OCI-LY1 (cell line): ENCODE results near the gene TUBB2A.

Experiments used
- H2AFZ ChIP-seq: fragments of 200-600 bp; sonication (generic), shearing (Covaris generic); 2 replicates; pipeline ENCODE4 v1.6.0; 2014; ENCODE audit warnings: antibody characterized with exemption, mild to moderate bottlenecking, low read length
- H3F3A ChIP-seq: fragments of 200-600 bp; sonication (generic), shearing (Covaris generic); 2 replicates; pipeline ENCODE4 v1.6.0; 2014; ENCODE audit warnings: mild to moderate bottlenecking, antibody characterized with exemption, low read length, moderate library complexity; ENCODE audit not compliant: insufficient read depth
- H3K27ac ChIP-seq: fragments of 200-600 bp; sonication (generic); 2 replicates; pipeline ENCODE4 v1.5.1; 2014; ENCODE audit warnings: low read length, mixed run types, mild to moderate bottlenecking, low read depth; ENCODE audit not compliant: poor library complexity, severe bottlenecking
- H3K27me3 ChIP-seq: fragments of 200-600 bp; sonication (generic); 2 replicates; pipeline ENCODE4 v1.6.0; 2014; ENCODE audit warnings: antibody characterized with exemption, mild to moderate bottlenecking, low read length, moderate library complexity; ENCODE audit not compliant: insufficient read depth
- H3K36me3 ChIP-seq: fragments of 200-600 bp; sonication (generic); 2 replicates; pipeline ENCODE4 v1.6.1; 2014; ENCODE audit warnings: mild to moderate bottlenecking, antibody characterized with exemption, low read length, moderate library complexity, mixed read lengths; ENCODE audit not compliant: insufficient read depth
- H3K4me1 ChIP-seq: fragments of 200-600 bp; sonication (generic); 2 replicates; pipeline ENCODE4 v1.5.1; 2014; ENCODE audit warnings: mild to moderate bottlenecking, low read length, moderate library complexity; ENCODE audit not compliant: insufficient read depth, severe bottlenecking
- H3K4me2 ChIP-seq: fragments of 200-600 bp; sonication (generic), shearing (Covaris generic); 2 replicates; pipeline ENCODE4 v1.6.1; 2014; ENCODE audit warnings: low read length
- H3K4me3 ChIP-seq: fragments of 200-600 bp; sonication (generic); 2 replicates; pipeline ENCODE4 v1.5.1; 2014; ENCODE audit warnings: low read length, low read depth, mild to moderate bottlenecking, mixed read lengths; ENCODE audit not compliant: poor library complexity, severe bottlenecking
- H3K79me2 ChIP-seq: fragments of 200-600 bp; shearing (Covaris generic); 2 replicates; pipeline ENCODE4 v1.6.1; 2016; ENCODE audit warnings: mixed run types, low read length, mixed read lengths; ENCODE audit not compliant: insufficient read depth
- H3K9ac ChIP-seq: fragments of 200-600 bp; sonication (generic), shearing (Covaris generic); 2 replicates; pipeline ENCODE4 v1.6.1; 2014; ENCODE audit warnings: mild to moderate bottlenecking, low read length, mixed read lengths
- H3K9me2 ChIP-seq: fragments of 200-600 bp; sonication (generic), shearing (Covaris generic); 2 replicates; pipeline ENCODE4 v1.6.1; 2014; ENCODE audit warnings: low read depth, mild to moderate bottlenecking, low read length, mixed read lengths
- H3K9me3 ChIP-seq: fragments of 200-600 bp; shearing (Covaris generic); 2 replicates; pipeline ENCODE4 v1.6.1; 2014; ENCODE audit warnings: low read length, mixed read lengths
- H4K20me1 ChIP-seq: fragments of 200-600 bp; sonication (generic), shearing (Covaris generic); 2 replicates; pipeline ENCODE4 v1.6.0; 2016; ENCODE audit warnings: mild to moderate bottlenecking, low read length; ENCODE audit not compliant: insufficient read depth
- CTCF ChIP-seq: fragments of 200-600 bp; sonication (generic), shearing (Covaris generic); IDR thresholded peaks from 2 replicates; pipeline ENCODE4 v1.5.1; 2017; ENCODE audit warnings: mild to moderate bottlenecking, antibody characterized with exemption, low read length, moderate library complexity, mixed read lengths
- EZH2 ChIP-seq: fragments of 200-600 bp; sonication (generic), shearing (Covaris generic); IDR thresholded peaks from 2 replicates; pipeline ENCODE4 v1.8.0; 2017; ENCODE audit warnings: borderline replicate concordance, mixed run types, mild to moderate bottlenecking, antibody characterized with exemption, low read length, moderate library complexity, mixed read lengths

TUBB2A gene

GRCh38 chr6:3137057-3137777 lies 20.1 kb downstream of the TUBB2A start:
- Histone ChIP-seq H3F3A (no peaks in the 10 kb centered on the region), H3K79me2 (no peaks in the 10 kb centered on the region), H3K4me3 (no peak overlapping the region), H3K9me2 (no peaks in the 10 kb centered on the region), H3K36me3 (peaks cover 63% of the 10 kb centered on the region), H4K20me1 (no peaks in the 10 kb centered on the region), H3K4me2 (no peak overlapping the region), H3K9me3 (no peaks in the 10 kb centered on the region), H3K4me1 (peaks cover 15% of the 10 kb centered on the region), H3K9ac (no peak overlapping the region), H3K27ac (no peak overlapping the region), H3K27me3 (no peaks in the 10 kb centered on the region), H2AFZ (no peak overlapping the region)
- TF ChIP-seq EZH2, result no peak
- TF ChIP-seq CTCF, result no peak

- Histone ChIP-seq H3K4me3 (no peak overlapping the region), H3K9me3 (no peaks in the 10 kb centered on the region), H3K4me1 (peaks cover 15% of the 10 kb centered on the region), H3K27ac (no peak overlapping the region), H3K79me2 (no peaks in the 10 kb centered on the region), H3K4me2 (no peak overlapping the region), H3K27me3 (no peaks in the 10 kb centered on the region), H4K20me1 (no peaks in the 10 kb centered on the region), H3K9ac (no peak overlapping the region), H3K36me3 (peaks cover 71% of the 10 kb centered on the region), H3F3A (no peaks in the 10 kb centered on the region), H2AFZ (no peak overlapping the region), H3K9me2 (no peaks in the 10 kb centered on the region)
- TF ChIP-seq CTCF (no peak), EZH2 (no peak)
Measured at GRCh38 chr6:3136292-3137011, 20.9 kb downstream of the TUBB2A start.

- no peak overlapping the region for H3K4me2 ChIP-seq
- peaks cover 15% of the 10 kb centered on the region for H3K4me1 ChIP-seq
- H3K36me3 ChIP-seq, result peaks cover 69% of the 10 kb centered on the region
- no peaks in the 10 kb centered on the region for H3F3A ChIP-seq
- no peaks in the 10 kb centered on the region for H4K20me1 ChIP-seq
- H3K9me3 ChIP-seq, result no peaks in the 10 kb centered on the region
- no peaks in the 10 kb centered on the region for H3K27me3 ChIP-seq
- H3K27ac ChIP-seq, result no peak overlapping the region
- H3K79me2 ChIP-seq, result no peaks in the 10 kb centered on the region
- H3K4me3 ChIP-seq, result no peak overlapping the region
- no peak overlapping the region for H3K9ac ChIP-seq
- H2AFZ ChIP-seq, result no peak overlapping the region
- TF ChIP-seq CTCF (no peak), EZH2 (no peak)
- no peaks in the 10 kb centered on the region for H3K9me2 ChIP-seq
Measured at GRCh38 chr6:3135668-3136291, 21.6 kb downstream of the TUBB2A start.
